ENCODE results near the gene WDR44. TPM values are rescaled to one million over a fixed set of nuclear protein-coding genes. Genes with fewer than 3 reads are reported as not detected.

The WDR44 gene
- total and polyA plus RNA-seq, 2 of the 4 experiments (the other 2 are of a cell fraction): 10.0 to 11.8 TPM

DNA sequence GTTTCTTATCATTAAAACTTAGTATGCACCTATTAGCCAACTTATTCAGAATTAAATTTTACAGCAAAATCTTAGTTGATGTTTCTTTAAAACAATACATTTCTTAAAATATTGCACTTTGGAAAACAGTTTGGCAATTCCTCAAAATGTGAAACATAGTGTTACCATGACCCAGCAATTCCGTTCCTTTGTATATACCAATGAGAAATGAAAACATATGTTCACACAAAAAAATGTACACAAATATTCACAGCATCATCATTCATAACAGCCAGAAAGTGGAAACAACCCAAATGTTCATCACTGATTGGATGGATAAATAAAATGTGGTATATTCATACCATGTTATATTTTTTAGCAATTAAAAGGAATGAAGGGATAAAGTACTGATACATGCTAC is 50.2 kb downstream of the WDR44 start:
- Histone ChIP-seq H3K4me3 (ENCODE audit: insufficient read depth, low read depth, low read length) (no peak overlapping the region), H3K27ac (ENCODE audit: insufficient read depth, low read length) (no peak overlapping the region), H2AK9ac (replicated peaks; ENCODE audit: low read depth, low read length, poor library complexity) (no peak overlapping the region), H3K27me3 (ENCODE audit: control insufficient read depth, insufficient read depth, low read length) (no peaks in the 10 kb centered on the region), H3K9ac (ENCODE audit: low read depth, low read length) (no peak overlapping the region), H4K91ac (ENCODE audit: insufficient read depth, low read depth, low read length) (no peak overlapping the region), H3K36me3 (ENCODE audit: control insufficient read depth, insufficient read depth, low read length) (peaks cover 15% of the 10 kb centered on the region), H2BK5ac (ENCODE audit: low read depth, low read length, poor library complexity, severe bottlenecking) (no peak overlapping the region), H2BK15ac (ENCODE audit: low read depth, low read length) (no peak overlapping the region), H3K14ac (replicated peaks; ENCODE audit: low read depth, low read length) (no peak overlapping the region), H3K23ac (ENCODE audit: low read depth, low read length) (no peak overlapping the region), H3K56ac (ENCODE audit: extremely low read depth, insufficient read depth, low read length) (no peak overlapping the region), H4K20me1 (ENCODE audit: insufficient read depth, low read length) (no peaks in the 10 kb centered on the region), H3K4me1 (ENCODE audit: control insufficient read depth, insufficient read depth, low read length) (no peaks in the 10 kb centered on the region), H3K79me1 (ENCODE audit: low read depth in 1 of 2, low read length in 2 of 2) (peaks cover 0 to 6% of the 10 kb centered on the region in 2 experiments; a peak in 1 of 4 replicates), H2AFZ (replicated peaks; ENCODE audit: low read length, poor library complexity) (no peak overlapping the region), H2AK5ac (ENCODE audit: low read depth, low read length) (no peak overlapping the region), H4K5ac (ENCODE audit: low read depth, low read length) (no peak overlapping the region), H3K18ac (ENCODE audit: low read depth, low read length) (no peak overlapping the region), H3K4ac (ENCODE audit: low read depth, low read length) (no peak overlapping the region), H3K9me3 (ENCODE audit: control insufficient read depth, insufficient read depth, low read length) (no peaks in the 10 kb centered on the region), H4K8ac (ENCODE audit: low read depth in 2 of 2, low read length in 2 of 2) (no peak overlapping the region), H2BK20ac (ENCODE audit: low read depth, low read length) (no peak overlapping the region), H3K9me1 (ENCODE audit: insufficient read depth, low read length) (no peaks in the 10 kb centered on the region), H2BK120ac (ENCODE audit: low read depth, low read length) (no peak overlapping the region), H3K4me2 (ENCODE audit: low read depth, low read length) (no peak overlapping the region)
- TF ChIP-seq RAD21 (IDR thresholded peaks at IDR 0.05; ENCODE audit: low read length): no peak
- peak; percentile 41; the same call in 1 of the 2 replicates for TF ChIP-seq NFE2L2 (IDR thresholded peaks at IDR 0.05; ENCODE audit: low read depth, low read length)
- DNase-seq (peak; percentile 39), ATAC-seq (ENCODE audit: low read depth) (peak; percentile 53)
- no TSS peak for BruUV-seq (replicated peaks)
- WGBS, 2 experiments (ENCODE audit: extremely low coverage in 2 of 2, insufficient read length in 1 of 2): no CpG with 5 or more reads among the region's 1 CpG
- dilution Hi-C loops (cut with HindIII; ENCODE audit: low sequenced_read_pairs, unreplicated experiment) (no loop called here), in situ Hi-C loops (cut with MboI; ENCODE audit: low sequenced_read_pairs) (no loop called here), intact Hi-C loops (cut with micrococcal nuclease) (no loop called here)
- POLR2A ChIA-PET (ENCODE audit: unreplicated experiment): no interaction called here
- CTCF ChIA-PET: no interaction called here

Data from IMR-90 (cell line).